Suprapubic skin (tissue), 4 donors: Measurements from ENCODE around the gene EPN1. TPM values are rescaled to one million over a fixed set of nuclear protein-coding genes. Genes with fewer than 3 reads are reported as not detected.
"Not testable (repeated sequence)": the region's sequence is repeated elsewhere in the genome, so short reads cannot be mapped to it uniquely, and the experiment has no call there.

Experiments
- DNase-seq, 2 donors: peaks; one replicate each; pipeline ENCODE4 v3.0.0-alpha.2; 2019; ENCODE audit warnings: low spot score in 2 of 2
- H3K27ac ChIP-seq: fragments of 200-600 bp; sonication (generic); one replicate; pipeline ENCODE4 v1.5.1; 2019
- H3K27me3 ChIP-seq: fragments of 200-600 bp; sonication (generic); one replicate; pipeline ENCODE4 v1.5.1; 2019
- H3K36me3 ChIP-seq: fragments of 200-600 bp; sonication (generic); one replicate; pipeline ENCODE4 v1.5.1; 2019
- H3K4me1 ChIP-seq: fragments of 200-600 bp; sonication (generic); one replicate; pipeline ENCODE4 v1.5.1; 2019
- H3K4me3 ChIP-seq: fragments of 200-600 bp; sonication (generic); one replicate; pipeline ENCODE4 v1.5.1; 2019; ENCODE audit warnings: mild to moderate bottlenecking
- H3K9me3 ChIP-seq: fragments of 200-600 bp; sonication (generic); one replicate; pipeline ENCODE4 v1.5.1; 2019
- CTCF ChIP-seq, 2 donors: fragments of 200-600 bp in 1 of 2; fragments of 450-650 bp in 1 of 2; sonication (generic) in 1 of 2; IDR thresholded peaks; one replicate each; pipeline ENCODE4 v1.5.1; 2016 to 2019; ENCODE audit warnings: antibody characterized with exemption in 2 of 2, mild to moderate bottlenecking in 1 of 2, moderate library complexity in 1 of 2
- EP300 ChIP-seq: sonication (generic); formaldehyde crosslinking; IDR thresholded peaks from one replicate; pipeline ENCODE4 v1.6.1; 2017; ENCODE audit warnings: antibody characterized with exemption
- POLR2A ChIP-seq, 2 donors: fragments of 450-650 bp; IDR thresholded peaks; one replicate each; pipeline ENCODE4 v1.6.1; 2017; ENCODE audit warnings: antibody characterized with exemption in 2 of 2, mild to moderate bottlenecking in 2 of 2, moderate library complexity in 2 of 2
- POLR2AphosphoS5 ChIP-seq, 3 donors: sonication (generic); formaldehyde crosslinking; IDR thresholded peaks; one replicate each; pipeline ENCODE4 v1.6.1; 2017; ENCODE audit warnings: antibody characterized with exemption in 3 of 3
- WGBS: methylation state at CpG from one replicate; pipeline ENCODE4 v1.1.5; 2018; 5-methylcytosine and 5-hydroxymethylcytosine counted together
- total RNA-seq, 4 donors: library from RNA; depleted of rRNA; stranded (reverse); fragments of >200 nt; gene quantifications; one replicate each; pipeline ENCODE4 v1.1.0, GENCODE V29; 2016

The EPN1 gene
- total RNA-seq, 4 donors from 2014 or later = 80.1 to 104 (median 82.9) TPM

GRCh38 chr19:55720214-55720746, 45.3 kb downstream of the EPN1 start:
- TF ChIP-seq POLR2A (IDR thresholded peaks at IDR 0.05) = no peak
- TF ChIP-seq CTCF (IDR thresholded peaks at IDR 0.05) = no peak
- no peak for TF ChIP-seq EP300
- no peak for TF ChIP-seq POLR2AphosphoS5 (IDR thresholded peaks at IDR 0.05)
- no peak for DNase-seq
- Histone ChIP-seq H3K27ac (no peak overlapping the region), H3K9me3 (no peaks in the 10 kb centered on the region), H3K4me3 (no peak overlapping the region), H3K4me1 (no peaks in the 10 kb centered on the region), H3K27me3 (peaks cover 38% of the 10 kb centered on the region), H3K36me3 (no peaks in the 10 kb centered on the region)
- 78% methylated on average over 5 of the region's 5 CpGs for WGBS

GRCh38 chr19:55720801-55721200, 45.8 kb downstream of the EPN1 start:
- no peak for DNase-seq
- WGBS = 83% methylated on average over 3 of the region's 3 CpGs
- H3K36me3 ChIP-seq = no peaks in the 10 kb centered on the region
- H3K9me3 ChIP-seq = no peaks in the 10 kb centered on the region
- TF ChIP-seq POLR2A (IDR thresholded peaks at IDR 0.05) (no peak), EP300 (no peak), POLR2AphosphoS5 (IDR thresholded peaks at IDR 0.05) (no peak), CTCF (IDR thresholded peaks at IDR 0.05) (no peak)
- peaks cover 40% of the 10 kb centered on the region for H3K27me3 ChIP-seq
- H3K4me1 ChIP-seq = no peaks in the 10 kb centered on the region
- H3K4me3 ChIP-seq = no peak overlapping the region
- no peak overlapping the region for H3K27ac ChIP-seq

- no peak for TF ChIP-seq POLR2A (IDR thresholded peaks at IDR 0.05)
- Histone ChIP-seq H3K9me3 (no peaks in the 10 kb centered on the region), H3K36me3 (no peaks in the 10 kb centered on the region), H3K27me3 (peaks cover 18% of the 10 kb centered on the region), H3K4me3 (no peak overlapping the region), H3K27ac (no peak overlapping the region), H3K4me1 (no peaks in the 10 kb centered on the region)
- no peak for DNase-seq
- 88% methylated on average over 8 of the region's 8 CpGs for WGBS
Measured at GRCh38 chr19:55723491-55723890, 48.5 kb downstream of the EPN1 start.

GRCh38 chr19:55730378-55730777, 55.4 kb downstream of the EPN1 start:
- not testable (repeated sequence) for DNase-seq, H3K27ac ChIP-seq, H3K36me3 ChIP-seq, H3K27me3 ChIP-seq, H3K4me3 ChIP-seq, H3K9me3 ChIP-seq, H3K4me1 ChIP-seq
- WGBS = 84% methylated on average over 2 of the region's 2 CpGs

- 94% methylated on average over 3 of the region's 3 CpGs for WGBS
- no peaks in the 10 kb centered on the region for H3K36me3 ChIP-seq
- TF ChIP-seq POLR2AphosphoS5 (IDR thresholded peaks at IDR 0.05) (no peak), EP300 (no peak), CTCF (IDR thresholded peaks at IDR 0.05) (no peak), POLR2A (IDR thresholded peaks at IDR 0.05) (no peak)
- no peak for DNase-seq
- no peaks in the 10 kb centered on the region for H3K27me3 ChIP-seq
- H3K4me1 ChIP-seq = no peaks in the 10 kb centered on the region
- H3K27ac ChIP-seq = no peak within 1 kb of the TSS
- no peaks in the 10 kb centered on the region for H3K9me3 ChIP-seq
- no peak within 1 kb of the TSS for H3K4me3 ChIP-seq
Measured at GRCh38 chr19:55738302-55738701, 63.3 kb downstream of the EPN1 start, which contains the start of gene NLRP9. TSS of gene NLRP9 (minus strand) at chr19:55738402. CDS start at chr19:55738374, 28 bp downstream.

- H3K4me1 ChIP-seq = no peaks in the 10 kb centered on the region
- TF ChIP-seq POLR2AphosphoS5 (IDR thresholded peaks at IDR 0.05) (no peak), CTCF (IDR thresholded peaks at IDR 0.05) (no peak), POLR2A (IDR thresholded peaks at IDR 0.05) (no peak), EP300 (no peak)
- DNase-seq = no peak
- H3K27me3 ChIP-seq = no peaks in the 10 kb centered on the region
- no peaks in the 10 kb centered on the region for H3K36me3 ChIP-seq
- H3K27ac ChIP-seq = no peak overlapping the region
- no peaks in the 10 kb centered on the region for H3K9me3 ChIP-seq
- WGBS = 85% methylated on average over 6 of the region's 6 CpGs
- no peak overlapping the region for H3K4me3 ChIP-seq
Measured at GRCh38 chr19:55750715-55751114, 75.7 kb downstream of the EPN1 start.
